Measurements from ENCODE around the gene MAGI3.
"Not testable (repeated sequence)": the region's sequence is repeated elsewhere in the genome, so short reads cannot be mapped to it uniquely, and the experiment has no call there.

The MAGI3 gene

GRCh38 chr1:113399062-113399583 lies 8.8 kb downstream of the MAGI3 start:
- DNase-seq (ENCODE audit: low read depth): no peak

- no peak for DNase-seq (ENCODE audit: low read depth)
Measured at GRCh38 chr1:113401067-113401466, 10.8 kb downstream of the MAGI3 start.

- no peak for DNase-seq (ENCODE audit: low read depth)
Measured at GRCh38 chr1:113401728-113402127, 11.4 kb downstream of the MAGI3 start.

DNA sequence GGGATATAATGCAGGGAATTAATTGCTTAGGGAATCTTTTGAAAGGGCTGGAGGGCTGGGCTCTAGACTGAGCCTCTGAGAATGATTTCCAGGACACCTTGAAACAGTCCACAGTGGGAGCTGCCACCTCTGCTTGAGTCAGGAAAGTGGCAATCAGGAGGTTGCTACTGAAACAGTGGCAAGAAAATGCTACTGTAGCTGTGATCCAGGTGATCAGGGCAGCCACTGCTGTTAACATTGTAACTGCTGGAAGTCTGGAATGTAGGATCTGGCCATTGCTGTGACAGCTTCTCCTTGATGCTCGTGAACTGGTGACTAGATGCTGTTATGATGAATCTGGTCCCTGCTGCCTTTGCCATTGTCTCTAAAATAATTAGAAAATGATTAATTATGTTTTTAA lies 12.8 kb downstream of the MAGI3 start:
- DNase-seq (ENCODE audit: low read depth): no peak

GRCh38 chr1:113405573-113405972 lies 15.3 kb downstream of the MAGI3 start:
- no peak for DNase-seq (ENCODE audit: low read depth)

DNA sequence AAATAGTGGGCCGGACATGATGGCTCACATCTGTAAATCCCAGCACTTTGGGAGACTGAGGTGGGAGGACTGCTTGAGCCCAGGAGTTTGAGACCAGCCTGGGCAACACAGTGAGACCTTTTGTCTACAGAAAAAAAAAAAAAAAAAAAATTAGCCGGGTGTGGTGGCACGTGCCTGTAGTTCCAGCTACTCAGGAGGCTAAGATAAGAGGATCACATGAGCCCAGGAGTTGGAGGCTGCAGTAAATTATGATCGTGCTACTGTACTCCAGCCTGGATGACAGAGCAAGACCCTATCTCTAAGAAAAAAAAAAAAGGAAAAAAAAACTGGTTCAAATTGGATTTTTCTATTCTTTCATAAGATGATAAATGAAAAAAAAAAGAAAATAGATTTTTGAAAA lies 15.8 kb downstream of the MAGI3 start:
- DNase-seq (ENCODE audit: low read depth): not testable (repeated sequence)

GRCh38 chr1:113409363-113409762 lies 19.0 kb downstream of the MAGI3 start:
- no peak for DNase-seq (ENCODE audit: low read depth)

DNA sequence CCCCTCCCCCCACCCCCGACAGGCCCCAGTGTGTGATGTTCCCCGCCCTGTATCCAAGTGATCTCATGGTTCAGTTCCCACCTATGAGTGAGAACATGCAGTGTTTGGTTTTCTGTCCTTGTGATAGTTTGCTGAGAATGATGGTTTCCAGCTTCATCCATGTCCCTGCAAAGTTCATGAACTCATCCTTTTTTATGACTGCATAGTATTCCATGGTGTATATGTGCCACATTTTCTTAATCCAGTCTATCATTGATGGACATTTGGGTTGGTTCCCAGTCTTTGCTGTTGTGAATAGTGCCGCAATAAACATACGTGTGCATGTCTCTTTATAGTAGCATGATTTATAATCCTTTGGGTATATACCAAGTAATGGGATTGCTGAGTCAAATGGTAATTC lies 21.7 kb downstream of the MAGI3 start:
- DNase-seq (ENCODE audit: low read depth): not testable (repeated sequence)

- no peak for DNase-seq (ENCODE audit: low read depth)
Measured at GRCh38 chr1:113415310-113416070, 25.2 kb downstream of the MAGI3 start.

DNA sequence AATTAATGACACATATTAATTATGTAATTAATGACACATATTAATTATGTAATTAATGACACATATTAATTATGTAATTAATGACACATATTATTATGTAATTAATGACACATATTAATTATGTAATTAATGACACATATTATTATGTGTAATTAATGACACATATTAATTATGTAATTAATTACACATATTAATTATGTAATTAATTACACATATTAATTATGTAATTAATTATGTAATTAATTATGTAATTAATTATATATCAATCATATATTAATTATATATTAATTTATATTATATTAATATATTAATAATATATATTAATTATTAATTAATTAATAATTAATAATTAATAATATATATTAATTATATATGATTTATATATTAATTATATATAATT lies 25.8 kb downstream of the MAGI3 start:
- not testable (repeated sequence) for DNase-seq (ENCODE audit: low read depth)

DNA sequence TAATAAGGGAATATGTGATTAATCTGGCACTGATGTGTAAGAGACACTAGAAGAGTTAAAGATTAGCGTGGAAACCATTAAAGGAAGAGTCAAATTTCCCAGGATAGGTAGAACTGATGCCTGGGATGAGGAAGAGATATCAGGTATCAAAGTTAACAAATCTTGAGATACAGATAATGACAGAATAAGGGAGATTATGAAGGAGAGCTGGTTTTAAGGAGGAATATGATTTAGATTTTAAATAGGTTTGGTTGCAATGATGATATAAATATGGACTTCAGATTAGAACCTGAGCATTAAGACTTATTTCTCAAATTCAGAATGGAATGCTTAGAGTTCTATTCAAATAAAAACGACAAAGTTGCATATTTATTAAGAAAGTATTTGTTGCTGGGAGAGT lies 26.2 kb downstream of the MAGI3 start:
- DNase-seq (ENCODE audit: low read depth): no peak

GRCh38 chr1:113422315-113423068 lies 32.2 kb downstream of the MAGI3 start:
- no peak for DNase-seq (ENCODE audit: low read depth)

- no peak for DNase-seq (ENCODE audit: low read depth)
Measured at GRCh38 chr1:113423826-113424225, 33.5 kb downstream of the MAGI3 start.

DNA sequence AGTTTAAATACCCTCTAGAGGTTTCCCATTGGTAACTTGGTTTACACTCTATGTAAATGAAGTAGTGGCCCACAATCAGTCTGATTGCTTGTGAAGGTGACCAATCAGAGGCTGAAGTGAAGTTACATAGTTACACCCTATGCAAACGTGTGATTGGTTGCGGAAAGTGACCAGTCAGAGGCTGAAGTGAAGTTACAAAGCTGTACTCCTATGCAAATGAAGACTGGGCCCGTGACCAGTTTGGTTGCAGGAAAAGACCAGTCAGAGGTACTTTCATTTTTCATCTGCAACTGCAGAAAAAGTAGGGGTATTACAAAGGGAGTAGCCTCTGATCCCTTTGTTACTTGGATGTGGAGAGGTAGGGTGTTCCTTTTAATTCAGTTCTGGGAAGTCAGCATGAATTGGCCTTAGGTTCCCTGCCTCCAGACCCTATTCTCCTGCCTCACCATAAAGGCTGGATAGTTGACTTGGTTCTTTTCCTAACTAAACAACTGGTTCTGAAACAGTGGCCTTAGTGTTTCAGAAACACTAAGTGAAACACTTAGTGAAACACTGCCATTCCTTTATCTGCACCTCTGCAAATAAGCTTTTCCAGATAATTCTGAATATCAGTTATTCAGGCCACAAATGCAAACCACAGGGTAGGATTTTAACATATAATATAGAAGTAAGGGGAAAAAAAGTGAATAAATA lies 39.3 kb downstream of the MAGI3 start:
- no peak for DNase-seq (ENCODE audit: low read depth)

GRCh38 chr1:113433184-113433583 lies 42.9 kb downstream of the MAGI3 start:
- DNase-seq (ENCODE audit: low read depth): no peak

GRCh38 chr1:113434081-113434873 lies 44.0 kb downstream of the MAGI3 start:
- no peak for DNase-seq (ENCODE audit: low read depth)

DNA sequence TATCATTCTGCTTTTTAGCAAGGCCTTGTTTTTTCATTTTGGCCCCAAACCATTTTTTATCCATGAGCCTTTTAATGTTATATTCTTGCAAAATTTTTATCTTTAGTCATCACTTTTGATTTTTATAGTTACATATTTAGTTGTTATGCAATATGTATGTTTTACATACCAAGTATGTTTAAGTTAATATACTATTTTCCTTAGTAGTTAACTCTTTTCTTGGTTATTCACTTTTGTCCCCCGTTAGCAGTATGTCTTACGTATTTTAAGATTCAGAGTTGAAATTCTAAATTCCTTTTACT lies 44.5 kb downstream of the MAGI3 start:
- no peak for DNase-seq (ENCODE audit: low read depth)

DNA sequence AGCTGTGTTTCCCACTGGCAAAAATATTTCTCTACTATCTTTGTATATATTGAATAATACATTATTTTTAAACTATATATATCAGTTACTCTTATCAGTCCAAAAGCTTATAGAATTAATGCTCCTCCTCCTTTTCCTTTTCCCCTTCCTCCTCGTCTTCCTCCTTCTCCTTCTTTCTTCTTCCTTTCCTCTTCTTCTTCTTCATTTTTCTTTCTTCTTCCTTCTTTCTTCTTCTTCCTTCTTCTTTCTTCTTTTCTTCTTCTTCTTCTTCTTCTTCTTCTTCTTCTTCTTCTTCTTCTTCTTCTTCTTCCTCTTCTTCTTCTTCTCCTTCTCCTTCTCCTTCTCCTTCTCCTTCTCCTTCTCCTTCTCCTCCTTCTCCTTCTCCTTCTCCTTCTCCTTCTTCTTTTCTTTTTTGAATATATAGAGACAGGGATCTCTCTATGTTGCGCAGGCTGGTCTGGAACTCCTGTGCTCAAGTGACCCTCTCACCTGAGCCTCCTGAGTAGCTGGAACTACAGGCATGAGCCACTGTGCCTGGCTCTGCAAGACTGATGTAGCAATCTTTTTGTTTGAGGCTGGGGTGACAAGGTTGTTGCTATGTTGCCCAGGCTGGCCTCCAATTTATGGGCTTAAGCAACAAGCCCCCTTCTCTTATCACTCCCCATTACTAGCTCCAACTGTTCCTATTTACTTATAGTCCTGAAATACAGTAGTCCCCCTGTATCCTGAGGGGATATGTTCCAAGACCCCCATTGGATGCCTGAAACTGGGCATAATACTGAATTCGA lies 47.4 kb downstream of the MAGI3 start:
- no peak for DNase-seq (ENCODE audit: low read depth)

DNA sequence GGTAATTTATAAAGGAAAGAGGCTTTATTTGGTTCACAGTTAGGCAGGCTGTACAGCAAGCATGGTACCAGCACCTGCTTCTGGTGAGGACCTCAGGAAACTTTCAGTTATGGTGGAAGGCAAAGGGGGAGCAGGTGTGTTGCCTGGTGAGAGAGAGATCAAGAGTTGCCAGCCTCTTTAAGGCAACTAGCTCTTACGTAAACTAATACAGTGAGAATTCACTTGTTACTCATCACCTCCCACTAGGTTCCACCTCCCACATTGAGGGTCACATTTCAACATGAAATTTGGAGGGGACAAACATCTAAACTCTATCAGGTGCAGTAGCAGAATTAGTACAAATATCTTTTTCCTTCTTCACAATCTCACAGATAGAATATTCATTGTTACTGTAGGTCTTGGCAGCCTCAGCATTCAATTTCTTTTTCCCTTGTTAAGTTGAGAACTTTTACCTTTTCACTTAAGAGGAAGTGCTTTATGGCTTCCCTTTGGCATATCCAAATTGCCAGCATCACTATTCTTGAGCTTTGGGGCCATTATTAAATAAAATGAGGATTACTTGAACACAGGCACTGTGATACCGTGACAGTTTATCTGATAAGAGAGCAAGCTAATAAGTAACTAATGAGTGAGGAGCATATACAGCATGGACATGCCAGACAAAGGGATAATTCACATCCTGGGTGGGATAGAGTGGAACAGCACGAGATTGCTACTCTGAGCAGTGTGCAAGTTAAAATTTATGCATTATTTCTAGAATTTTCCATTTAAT lies 48.4 kb downstream of the MAGI3 start:
- no peak for DNase-seq (ENCODE audit: low read depth)

DNA sequence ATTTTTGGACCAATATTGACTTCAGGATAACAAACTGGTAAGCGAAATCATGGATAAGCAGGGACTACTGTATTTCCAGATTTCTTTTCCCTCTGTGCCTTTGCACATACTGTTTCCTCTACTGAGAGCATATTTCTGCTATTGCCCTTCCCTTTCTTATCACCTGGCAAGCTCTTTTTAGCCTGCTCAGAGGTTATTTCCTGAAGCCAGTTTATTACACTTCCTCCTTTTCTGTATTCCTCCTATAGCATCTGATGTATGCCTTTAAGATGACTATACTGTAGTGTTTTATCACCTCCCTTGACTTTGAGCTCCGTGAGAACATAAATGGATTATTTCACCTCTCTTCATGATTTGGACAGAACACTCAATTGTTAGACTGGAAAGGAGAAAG lies 49.0 kb downstream of the MAGI3 start:
- DNase-seq (ENCODE audit: low read depth): no peak

DNA sequence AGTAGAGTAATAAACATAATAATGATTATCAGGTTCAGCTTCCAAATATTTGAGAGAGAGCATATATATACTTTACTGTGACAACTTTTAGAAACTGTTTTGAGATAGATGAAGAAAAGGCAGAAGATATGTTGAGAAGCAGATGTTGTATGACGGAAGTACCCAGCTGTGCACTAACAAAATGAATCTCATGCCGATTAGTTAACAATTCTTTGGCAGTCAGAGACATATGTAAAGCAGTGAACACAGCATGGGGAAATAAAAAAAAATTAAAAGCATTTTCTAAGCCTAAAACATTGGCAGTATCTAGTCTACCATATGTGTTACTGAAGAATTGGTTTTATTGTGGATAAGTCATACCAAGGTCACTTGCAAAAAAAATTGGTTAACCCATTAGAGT lies 51.8 kb downstream of the MAGI3 start:
- no peak for DNase-seq (ENCODE audit: low read depth)
